ENCODE data around the gene ELN.

Gene ELN

DNA sequence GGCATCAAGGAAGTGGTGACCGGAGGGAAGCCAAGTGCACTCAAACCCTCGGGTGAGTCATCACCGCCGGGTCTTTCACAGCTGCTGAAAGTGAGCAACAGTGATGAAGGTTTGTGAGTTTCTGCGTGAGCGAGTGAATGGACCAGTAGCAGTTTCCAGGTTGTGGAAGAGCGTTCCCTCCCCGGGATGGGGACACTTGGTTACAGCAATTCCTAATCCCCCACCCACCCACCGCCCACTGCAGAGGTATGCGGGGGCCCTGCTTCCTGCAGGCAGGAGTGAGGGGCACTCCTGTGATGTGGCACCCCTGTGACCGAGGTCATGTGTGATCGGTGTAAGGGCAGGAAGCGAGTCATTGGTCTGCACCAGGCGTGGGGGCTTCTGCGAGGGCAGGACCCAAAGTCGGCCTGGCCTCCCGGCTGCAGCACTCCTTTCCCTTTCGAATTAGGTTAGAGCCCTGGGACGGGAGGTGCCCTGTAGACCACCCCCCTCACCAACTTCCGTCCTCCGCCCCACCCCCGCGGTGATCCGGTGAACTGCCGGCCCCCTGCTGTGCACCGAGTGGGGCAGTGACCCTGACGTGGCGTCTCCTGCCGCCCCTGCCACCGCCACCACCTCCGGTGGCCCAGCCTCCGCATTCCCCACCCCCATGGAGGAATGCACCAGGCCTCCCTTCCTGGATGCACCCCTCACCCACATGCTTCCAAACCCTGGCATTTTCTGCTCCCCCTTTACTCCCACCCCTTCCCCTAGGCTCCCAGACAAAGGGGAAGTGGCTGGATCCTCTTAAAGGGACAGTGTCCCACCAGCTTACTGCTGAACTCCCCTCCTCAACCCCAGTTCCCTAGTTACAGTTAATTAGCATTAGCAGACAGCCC, 66.5 kb downstream of the ELN start:
- peak; percentile 37 for DNase-seq (ENCODE audit: low read depth)

DNA sequence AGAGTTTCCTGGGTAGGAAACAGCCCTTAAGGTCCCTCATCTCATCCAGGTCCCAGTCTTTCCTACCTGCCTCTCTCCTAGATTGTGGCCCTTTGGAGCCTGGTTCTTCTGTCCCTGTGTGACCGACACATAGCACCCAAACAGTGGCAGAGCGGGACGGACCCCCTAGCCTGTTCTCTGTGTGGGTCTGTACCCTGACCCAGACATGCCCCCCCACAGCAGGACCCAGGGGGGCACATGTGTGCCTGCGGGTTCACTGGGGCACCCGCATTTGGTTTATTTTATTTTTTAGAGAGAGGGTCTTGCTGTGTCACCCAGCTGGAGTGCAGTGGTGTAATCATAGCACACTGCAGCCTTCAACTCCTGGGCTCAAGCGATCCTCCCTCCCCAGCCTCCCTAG, 67.2 kb downstream of the ELN start:
- no peak for DNase-seq (ENCODE audit: low read depth)

DNA sequence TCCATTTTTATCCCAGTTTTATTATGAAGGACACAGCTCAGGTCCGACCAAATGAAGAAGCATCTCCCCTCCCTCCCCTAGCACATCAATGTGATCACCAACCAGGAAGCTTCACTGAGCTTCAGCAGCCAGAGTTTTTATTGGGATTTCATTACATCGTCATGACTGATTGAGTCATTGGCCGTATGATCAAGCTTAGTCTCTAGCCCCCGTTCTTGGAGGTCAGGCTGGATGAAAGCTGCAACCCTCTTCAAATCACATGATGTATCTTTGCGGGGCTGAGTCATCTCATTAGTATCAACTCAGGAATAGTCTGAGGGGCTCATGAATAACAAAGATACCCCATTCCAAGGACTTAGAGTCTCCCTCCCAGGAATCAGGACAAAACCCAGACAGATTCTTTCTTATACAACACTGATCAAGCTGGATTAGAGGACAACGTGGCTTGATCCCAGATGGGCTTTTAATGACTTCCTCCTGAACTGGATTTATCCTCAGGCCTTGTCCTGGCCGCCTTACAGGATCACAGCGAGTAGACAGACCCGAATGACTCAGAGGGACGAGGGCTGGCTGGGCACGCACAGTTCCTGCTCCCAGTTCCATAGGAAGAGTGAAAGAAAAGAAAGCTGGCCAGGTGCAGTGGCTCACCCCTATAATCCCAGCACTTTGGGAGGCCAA, 70.1 kb downstream of the ELN start:
- no peak for DNase-seq (ENCODE audit: low read depth)

DNA sequence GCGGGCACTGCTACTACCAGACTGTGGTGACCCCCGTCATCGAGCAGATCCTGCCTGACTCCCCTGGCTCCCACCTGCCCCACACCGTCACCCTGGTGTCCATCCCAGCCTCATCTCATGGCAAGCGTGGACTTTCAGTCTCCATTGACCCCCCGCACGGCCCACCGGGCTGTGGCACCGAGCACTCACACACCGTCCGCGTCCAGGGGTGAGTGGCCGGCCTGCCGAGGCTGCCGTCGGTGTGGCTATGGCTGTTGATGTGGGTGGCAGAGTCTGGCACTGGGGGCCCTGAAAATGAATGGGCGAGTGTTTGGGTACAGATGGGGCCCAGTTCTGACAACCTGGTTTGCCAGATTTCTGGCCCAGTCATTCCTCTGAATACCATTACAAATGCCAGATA, 71.1 kb downstream of the ELN start:
- no peak for DNase-seq (ENCODE audit: low read depth)

DNA sequence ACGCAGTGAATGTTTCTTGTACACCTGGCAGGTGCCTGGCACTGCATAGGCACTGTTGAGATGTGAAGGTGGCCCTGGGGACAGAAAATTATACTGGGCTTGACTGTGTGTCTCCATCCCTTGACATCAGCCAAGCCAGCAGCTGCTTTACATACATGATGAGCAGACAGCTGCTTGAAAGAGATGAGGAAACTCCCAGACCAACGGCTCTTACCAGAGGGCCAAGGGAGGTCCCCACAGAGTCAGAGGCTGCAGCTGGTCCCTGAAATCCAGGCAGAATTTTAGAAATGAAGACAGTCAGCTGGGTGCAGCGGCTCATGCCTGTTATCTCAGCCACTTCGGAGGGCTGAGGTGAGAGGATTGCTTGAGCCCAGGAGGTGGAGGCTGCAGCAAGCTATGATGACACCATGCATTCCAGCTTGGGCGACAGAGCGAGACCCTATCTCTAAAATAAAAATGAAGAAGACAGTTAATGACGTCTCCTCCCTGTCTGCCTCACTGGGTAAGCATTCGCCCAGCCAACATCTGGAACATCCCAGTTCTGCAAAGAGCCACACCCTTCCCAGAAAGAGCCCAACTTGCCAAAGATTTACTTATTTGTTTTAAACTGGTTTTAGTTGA, 73.2 kb downstream of the ELN start:
- no peak for DNase-seq (ENCODE audit: low read depth)

DNA sequence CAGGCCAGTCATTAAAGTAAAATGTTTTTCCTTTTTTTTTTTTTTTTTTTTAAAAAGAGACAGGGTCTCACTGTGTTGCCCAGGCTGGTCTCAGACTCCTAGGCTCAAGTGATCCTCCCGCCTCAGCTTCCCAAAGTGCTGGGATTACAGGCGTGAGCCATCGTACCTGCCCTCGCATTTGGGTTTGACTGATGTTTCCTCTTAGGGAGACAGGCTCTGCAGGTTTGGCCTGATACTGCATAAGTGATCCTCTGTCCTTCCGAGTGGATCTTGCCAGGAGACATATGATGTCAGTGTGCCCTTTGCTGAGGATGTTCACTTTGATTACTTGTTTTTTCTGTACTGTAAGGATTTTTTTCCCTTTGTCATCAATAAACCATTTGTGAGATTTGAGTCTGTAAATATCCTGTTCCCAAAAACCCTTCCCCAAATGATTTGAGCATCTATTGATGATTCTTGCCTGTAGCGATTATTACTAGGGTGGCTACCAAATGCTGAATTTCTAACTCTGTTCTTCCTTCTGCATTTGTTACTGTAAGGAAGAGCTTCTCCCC, 75.3 kb downstream of the ELN start:
- DNase-seq (ENCODE audit: low read depth) = no peak

DNA sequence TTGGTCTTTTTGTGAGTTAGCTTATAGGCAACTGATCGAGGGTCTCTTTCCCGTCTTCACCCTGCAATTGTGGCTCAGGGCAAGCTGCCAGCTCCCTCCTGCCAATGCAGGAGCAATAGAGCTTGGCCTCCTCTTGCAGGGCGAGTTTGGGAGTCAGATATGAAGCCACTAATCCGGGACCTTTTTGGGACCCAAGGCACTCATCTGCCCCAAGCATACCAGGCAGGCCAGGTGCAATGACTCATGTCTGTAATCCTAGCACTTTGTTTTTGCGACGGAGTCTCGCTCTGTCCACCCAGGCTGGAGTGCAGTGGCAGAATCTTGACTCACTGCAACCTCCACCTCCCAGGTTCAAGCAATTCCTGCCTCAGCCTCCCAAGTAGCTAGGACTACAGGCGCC, 76.7 kb downstream of the ELN start:
- DNase-seq (ENCODE audit: low read depth) = no peak

DNA sequence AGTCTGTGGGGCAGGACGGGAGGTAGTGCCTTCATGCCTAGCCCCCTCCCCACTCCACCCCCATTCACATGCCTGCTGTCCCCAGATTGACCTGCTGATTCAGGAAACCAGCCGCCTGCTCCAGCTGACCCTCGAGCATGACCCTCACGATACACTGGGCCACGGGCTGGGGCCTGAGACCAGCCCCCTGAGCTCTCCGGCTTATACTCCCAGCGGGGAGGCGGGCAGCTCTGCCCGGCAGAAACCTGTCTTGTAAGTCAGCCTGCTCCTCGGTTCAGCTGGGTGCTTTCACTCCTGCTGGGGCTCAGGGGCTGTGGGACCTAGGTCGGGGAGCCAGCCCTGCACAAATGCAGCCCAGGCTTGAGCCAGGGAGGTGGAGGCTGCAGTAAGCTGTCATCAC, 78.0 kb downstream of the ELN start:
- DNase-seq (ENCODE audit: low read depth) = no peak

DNA sequence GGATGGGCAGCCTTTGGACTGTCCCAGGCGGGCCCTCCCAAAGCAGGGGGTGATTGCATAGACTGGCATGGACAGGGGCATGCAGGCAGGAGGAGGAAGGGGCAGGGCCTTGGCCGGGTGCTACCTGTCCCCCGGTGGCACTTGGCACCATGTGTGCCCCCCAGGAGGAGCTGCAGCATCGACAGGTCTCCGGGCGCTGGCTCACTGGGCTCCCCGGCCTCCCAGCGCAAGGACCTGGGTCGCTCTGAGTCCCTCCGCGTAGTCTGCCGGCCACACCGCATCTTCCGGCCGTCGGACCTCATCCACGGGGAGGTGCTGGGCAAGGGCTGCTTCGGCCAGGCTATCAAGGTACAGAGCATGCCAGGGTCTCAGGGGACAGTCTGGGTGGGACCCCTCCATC, 78.9 kb downstream of the ELN start:
- no peak for DNase-seq (ENCODE audit: low read depth)

DNA sequence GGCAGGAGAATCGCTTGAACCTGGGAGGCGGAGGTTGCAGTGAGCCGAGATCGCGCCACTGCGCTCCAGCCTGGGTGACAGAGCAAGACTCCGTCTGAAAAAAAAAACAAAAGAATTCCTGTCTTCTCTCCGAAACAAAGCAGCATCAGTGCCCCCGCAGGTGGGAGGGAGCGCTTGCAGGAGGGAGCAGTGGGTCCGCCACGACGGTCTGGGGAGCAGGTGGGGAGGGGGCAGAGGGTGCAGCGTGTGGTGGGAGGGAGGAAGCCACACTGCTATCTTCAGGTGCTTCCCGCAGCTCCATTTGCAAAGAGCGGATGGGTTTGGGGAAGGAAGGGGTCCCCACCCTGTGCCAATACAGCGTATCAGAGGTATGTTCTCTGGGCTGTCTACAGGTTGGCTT, 87.4 kb downstream of the ELN start:
- no peak for DNase-seq (ENCODE audit: low read depth)

DNA sequence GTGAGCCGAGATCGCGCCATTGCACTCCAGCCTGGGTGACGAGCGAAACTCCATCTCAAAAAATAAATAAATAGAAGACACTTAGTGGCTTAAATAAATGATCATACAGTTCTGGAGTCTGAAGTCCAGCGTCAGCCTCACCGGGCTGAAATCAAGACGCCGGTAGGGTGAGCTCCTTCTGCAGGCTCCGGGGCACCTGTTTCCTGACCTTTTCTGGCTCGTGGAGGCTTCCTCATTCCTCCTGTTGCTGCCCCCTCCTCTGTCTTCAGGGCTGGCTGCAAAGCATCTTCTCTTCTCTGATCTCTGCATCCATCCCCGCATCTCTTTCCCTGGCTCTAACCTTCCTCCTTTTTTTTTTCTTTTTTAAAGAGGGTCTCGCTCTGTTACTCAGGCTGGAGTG, 88.4 kb downstream of the ELN start:
- no peak for DNase-seq (ENCODE audit: low read depth)

All from stimulated activated CD8-positive, alpha-beta memory T cell treated with anti-CD3 and anti-CD28 coated beads, Interleukin-15, amount 100 ng/mL, for 24 hours (primary cell).